ENCODE results near the gene ADGRB3. TPM values are rescaled to one million over a fixed set of nuclear protein-coding genes. Genes with fewer than 3 reads are reported as not detected.

ADGRB3 gene
- total RNA-seq, result 158 TPM

DNA sequence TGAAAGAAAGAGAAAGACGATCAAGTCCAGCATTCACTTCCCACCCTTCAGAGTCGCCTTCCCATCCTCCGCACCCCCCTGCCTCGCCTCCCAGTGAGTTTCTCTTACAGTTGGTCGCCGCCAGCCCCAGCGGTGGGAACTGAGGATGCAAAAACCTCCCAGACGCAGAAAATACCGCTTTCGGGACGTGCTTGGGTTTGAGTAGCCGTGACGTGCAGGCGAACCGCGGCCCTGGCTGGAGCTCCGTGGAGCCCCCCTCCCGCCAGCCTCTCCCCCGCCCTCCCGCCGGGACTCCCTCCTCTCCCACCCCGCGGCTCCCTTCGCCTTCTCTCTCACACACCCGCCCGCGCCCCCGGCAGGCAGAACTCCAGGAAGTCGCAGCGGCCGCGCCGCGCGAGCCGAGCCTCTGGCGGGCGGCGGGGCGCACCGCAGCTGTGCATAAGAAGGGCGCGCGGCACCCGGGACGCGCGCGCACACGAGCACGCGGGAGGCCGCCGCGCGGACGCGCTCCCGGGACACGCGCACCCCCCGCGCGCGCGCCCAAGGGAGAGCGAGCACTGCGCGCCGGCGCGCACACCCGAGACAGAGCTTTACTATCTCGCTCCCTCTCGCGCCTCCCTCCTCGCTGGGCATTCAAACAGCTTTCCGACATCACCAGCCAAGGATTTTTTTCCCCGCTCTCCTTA, at the start of gene ADGRB3:
Gene ADGRB3 (plus strand): TSS at position 557 of the 686 bp plus-strand sequence. CDS start 3,394 bp downstream, outside the sequence.
- DNase-seq (ENCODE audit: low spot score in 2 of 2) (peak; percentile 77 to 86), FAIRE-seq (no peak)

DNA sequence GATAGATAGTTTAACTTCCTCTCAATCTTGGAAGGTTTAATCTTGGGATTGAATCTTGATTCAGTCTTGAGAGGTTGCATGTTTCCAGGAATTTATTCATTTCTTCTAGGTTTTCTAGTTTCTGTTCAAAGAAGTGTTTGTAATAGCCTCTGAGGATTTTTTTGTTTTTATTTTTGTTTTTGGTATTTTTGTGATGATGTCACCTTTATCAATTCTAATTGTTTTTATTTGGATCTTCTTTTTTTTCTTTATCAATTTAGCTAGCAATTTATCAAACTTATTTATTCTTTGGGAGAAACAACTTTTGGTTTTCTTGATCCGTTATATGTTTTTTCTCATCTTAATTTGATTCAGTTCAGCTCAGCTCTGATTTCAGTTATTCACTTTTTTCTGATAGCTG, 41.5 kb upstream of the ADGRB3 start:
- FAIRE-seq (no peak), DNase-seq (ENCODE audit: low spot score in 2 of 2) (no peak)

DNA sequence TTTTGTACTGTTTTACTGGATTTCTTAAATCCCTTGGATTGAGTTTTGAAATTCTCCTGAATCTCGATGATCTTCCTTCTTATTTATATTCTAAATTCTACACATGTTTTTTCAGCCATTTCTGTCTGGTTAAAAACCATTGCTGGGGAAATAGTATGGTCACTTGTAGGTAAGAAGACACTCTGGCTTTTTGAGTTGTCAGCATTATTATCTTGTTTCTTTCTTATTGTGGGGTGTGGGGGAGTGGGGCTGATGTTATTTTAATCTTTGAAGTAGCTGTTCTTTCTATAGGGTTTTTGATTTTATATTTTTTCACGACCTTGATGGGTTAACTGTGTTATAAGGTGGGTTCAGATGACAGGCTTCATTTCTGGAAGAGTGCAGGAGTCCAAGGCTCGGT, 37.4 kb upstream of the ADGRB3 start:
- no peak for FAIRE-seq
- no peak for DNase-seq (ENCODE audit: low spot score in 2 of 2)

DNA sequence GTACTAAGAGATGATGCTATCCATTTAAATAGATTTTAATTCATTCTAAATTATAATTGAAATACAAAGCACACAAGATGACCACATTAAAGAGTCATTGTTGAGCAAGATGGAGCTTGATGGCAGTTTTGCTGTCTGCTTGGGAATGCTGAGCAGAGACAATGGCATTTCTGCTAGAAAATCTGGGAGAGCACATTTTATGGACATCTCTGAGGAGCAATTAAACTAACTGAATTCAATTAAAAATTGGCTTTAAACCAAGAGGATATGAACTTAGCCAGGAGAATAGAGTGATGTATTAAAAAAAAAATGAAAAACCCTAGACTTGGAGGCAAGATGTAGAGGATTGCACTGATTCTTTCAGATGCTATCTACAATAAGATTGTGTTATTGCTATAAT, 19.1 kb upstream of the ADGRB3 start:
- DNase-seq (ENCODE audit: low spot score in 2 of 2) (no peak), FAIRE-seq (no peak)

DNA sequence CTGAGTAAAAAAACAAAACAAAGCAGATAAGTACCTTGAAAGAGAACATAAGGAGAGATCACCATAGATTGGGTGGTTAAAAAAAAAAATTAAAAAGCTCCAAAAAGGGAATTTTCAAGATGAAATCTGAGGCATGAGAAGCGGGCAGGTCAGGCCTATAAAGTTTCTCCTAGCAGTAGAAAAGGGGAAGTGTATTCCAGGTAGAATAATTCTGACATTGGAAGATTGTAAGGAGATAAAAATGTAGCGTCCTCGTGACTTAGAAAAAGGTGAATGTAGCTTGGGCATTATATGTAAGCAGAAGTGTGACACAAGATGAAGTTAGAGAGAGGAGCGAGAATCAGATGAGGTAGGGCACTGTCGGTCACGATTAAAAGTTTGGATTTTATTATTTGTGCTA, 9.1 kb upstream of the ADGRB3 start:
- DNase-seq (ENCODE audit: low spot score in 2 of 2) (no peak), FAIRE-seq (no peak)

DNA sequence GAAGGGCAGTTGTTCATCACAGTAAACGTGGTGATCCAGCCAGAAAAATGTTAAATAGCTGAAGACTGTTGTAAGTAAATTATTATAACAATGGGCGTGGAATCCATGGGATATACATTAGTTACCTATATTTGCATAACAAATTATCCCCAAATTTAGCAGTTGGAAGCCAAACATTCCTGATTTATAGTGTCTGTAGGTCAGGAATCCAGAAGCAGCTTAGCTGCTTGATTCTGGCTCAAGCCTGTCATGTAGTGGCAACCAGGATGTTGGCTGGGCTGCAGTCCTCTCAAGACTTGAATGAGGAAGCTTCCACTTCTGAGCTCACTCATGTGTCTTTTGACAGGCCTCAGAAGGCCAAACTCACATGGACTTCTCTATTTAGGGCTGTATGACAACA, 6.9 kb upstream of the ADGRB3 start:
- DNase-seq (ENCODE audit: low spot score in 2 of 2) (no peak), FAIRE-seq (no peak)

DNA sequence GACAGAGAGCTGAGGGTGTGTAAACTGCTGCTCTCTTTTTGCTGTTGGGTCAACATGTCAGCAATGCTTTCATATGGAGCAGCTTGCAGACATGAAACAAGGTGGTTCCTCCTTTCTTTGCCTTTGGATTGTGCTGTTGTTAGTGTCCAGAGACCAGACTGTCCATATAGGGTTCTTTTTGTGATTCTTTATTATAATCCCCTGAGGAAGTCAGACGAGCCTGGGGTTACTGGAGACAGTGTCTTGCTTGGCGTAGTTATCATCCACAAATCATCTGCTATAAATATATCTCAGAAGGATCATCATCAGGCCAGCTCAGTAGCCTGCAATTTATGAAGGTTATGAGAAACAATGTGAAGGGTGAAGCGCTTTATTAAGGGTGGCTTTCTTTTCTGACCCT, 2.3 kb upstream of the ADGRB3 start:
- FAIRE-seq (no peak), DNase-seq (ENCODE audit: low spot score in 2 of 2) (no peak)

DNA sequence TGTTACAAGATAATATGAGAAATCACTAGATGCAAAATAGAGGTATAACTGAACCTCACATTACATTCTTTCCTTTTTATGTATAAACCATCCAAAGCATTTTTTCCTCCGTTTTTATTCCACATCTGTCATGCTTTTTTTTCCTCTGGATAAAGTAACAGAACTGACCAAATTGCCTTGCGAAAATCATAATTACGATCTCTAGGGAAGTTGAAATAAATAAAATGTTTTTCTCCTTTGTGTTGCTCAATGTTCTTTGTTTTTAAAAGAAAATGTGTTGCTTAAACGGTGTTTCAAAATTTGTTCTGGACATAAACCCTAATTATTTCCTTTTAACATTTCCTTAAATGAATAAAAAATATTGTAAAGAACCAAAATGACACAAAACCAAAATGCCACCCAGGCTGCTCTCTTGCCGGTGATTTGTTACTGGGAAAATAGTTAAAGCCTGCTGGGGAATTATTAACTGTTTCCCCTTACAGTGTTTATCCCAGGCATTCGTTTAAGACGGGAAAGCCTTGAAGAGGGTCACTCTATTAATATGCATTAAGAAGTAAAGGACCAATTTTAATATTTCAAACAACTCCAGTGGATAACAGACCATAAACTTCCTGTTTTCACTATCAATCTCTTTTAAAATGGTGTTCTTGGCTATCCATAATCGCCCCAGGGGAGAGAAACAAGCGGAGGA, 1.7 kb upstream of the ADGRB3 start:
- peak; percentile 8 for FAIRE-seq
- no peak for DNase-seq (ENCODE audit: low spot score in 2 of 2)

DNA sequence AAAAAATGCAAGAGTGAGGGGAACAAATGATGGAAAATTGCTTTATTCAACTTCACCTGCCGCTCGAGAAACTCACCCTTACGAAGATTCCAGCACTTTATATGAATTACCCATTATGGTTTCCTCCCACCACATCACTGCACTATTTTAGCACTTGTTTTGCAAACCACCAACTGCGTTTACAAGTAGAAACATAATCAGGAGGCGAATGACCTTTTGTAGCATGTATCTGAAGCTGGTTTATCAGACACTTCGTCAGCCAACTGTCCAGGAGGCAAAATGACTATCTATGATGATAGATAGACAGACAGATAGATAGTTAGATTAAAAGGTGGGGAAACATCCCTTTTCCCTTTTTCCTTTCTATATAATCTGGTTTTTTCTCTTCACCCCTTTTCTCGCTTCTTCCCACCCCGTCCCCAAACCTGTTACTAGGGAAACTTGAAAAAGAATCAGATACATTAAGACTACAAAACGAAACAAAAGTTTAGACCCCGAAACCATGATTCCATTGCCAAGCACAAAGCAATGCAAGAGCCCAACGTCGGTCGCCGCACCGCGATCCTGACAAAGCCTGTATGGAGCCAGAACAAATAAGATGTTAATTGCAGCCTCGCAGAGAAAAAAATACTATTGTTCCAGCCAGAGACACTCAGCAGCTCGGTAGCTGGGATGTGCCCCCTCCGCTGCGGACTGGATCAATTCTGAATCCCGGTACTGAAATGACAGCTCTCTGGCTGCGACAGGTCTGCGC, 933 bp upstream of the ADGRB3 start:
- no peak for FAIRE-seq
- no peak for DNase-seq (ENCODE audit: low spot score in 2 of 2)

DNA sequence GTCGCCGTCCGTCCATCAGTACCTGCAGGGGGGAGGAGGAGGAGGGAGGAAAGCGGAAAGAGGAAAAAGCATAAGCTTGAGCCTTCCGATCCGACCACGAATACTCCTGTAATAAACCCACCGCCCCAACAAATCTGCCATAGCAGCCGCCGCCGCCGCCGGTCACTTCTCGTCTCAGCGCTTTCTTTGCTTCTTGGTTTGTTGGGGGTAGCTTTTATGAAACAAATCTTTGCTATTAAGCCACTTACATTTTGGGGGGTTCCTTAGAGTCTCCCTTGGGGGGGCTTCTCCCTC, 277 bp downstream of the ADGRB3 start:
- DNase-seq (ENCODE audit: low spot score in 2 of 2), result no peak
- no peak for FAIRE-seq

DNA sequence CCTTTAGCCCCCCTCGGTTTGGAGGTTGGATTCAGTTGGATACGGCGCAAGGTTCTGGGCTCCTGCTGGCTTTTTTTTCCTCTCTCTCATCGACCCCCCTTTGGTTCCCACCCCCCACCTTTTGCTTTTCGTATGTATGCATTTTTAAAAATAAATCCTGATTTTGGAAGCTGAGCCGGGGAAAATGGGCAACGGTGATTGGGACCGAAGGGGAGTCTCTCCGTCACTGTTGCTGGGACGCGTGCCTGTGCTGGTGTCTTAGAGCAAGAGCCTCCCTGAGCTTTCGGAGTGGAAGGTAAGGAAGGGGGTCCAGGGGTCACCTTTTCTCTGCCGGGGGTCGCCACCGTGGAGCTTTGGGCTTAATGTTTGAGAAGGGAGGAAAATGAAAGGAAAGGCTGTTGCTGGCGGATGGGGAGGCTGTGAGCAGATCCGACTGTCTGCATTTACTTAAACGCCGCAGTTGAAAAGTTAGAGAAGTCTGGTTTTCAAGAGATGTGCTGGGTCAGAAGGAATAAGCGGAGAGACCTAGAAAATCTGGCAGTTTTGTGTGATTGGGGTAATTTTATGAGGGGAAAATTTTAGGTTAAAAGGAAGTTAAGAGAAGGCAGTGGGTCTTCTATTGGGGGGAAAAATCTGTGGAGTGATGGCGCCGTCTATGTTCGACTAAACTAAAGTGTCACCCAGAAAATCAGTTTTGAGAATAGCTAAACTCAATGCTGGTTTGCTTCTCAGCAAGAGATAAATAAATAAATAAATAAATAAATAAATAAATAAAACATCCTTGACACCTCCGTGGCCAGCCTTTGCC, 828 bp downstream of the ADGRB3 start:
- DNase-seq (ENCODE audit: low spot score in 2 of 2) (no peak), FAIRE-seq (no peak)

DNA sequence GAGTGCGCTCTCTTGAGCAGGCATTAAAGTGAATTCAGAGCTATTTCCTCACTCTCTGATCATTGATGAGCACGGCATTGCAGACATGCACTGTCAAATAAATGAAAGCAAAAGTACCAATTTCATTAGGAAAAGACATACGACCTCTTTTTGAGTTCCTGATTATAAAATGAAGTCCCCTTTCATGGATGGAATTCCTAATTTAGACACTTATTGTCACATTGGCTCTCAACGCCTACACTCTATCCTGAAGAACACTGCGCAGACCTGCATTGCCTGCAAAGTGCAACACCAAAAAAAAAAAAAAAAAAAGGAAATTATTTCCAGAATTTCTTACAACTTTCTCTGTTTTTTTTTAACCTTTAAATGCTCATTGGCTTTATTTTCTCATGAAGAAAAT, 1.6 kb downstream of the ADGRB3 start:
- no peak for DNase-seq (ENCODE audit: low spot score in 2 of 2)
- no peak for FAIRE-seq

DNA sequence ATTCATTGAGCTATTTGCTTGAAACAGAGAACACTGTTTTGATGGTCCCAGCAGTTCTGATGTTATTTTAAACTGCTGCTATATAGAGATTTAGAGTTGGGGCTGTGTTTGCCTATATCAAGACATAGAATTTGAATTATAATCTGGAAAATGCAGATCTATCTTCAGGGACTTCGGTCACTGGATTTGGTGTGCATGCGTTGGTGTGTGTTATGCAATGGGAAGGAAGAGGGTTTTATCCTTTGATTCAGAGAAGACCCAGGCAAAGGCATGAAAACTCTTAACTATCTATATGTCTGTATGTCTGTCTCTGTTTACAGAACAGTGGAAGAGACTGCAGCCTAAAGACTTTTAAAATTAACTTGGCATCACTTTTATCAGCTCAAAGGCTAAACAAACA, 2.0 kb downstream of the ADGRB3 start:
- no peak for FAIRE-seq

DNA sequence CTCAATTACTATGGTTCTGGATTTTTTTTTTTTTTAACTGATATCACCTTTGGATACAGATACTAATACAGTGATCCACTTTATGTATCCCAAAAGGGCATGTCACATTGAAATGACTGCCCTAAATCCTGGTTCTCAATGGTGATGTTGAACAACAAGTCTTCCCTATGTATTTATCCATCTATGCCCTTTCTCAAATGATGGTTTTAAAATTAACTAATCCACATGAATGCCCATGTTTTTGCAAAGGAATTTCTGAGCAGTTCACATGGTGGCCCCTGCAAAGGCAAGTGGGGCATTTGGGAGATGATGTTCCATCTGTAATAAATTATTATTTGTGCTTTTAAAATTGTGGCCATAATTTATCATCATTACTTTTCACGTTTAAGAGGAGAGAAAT, 2.7 kb downstream of the ADGRB3 start:
- FAIRE-seq (no peak), DNase-seq (ENCODE audit: low spot score in 2 of 2) (no peak)

More for the DNA sequence above, 2.0 kb downstream of the ADGRB3 start:
- DNase-seq (ENCODE audit: low spot score in 2 of 2), result no peak

DNA sequence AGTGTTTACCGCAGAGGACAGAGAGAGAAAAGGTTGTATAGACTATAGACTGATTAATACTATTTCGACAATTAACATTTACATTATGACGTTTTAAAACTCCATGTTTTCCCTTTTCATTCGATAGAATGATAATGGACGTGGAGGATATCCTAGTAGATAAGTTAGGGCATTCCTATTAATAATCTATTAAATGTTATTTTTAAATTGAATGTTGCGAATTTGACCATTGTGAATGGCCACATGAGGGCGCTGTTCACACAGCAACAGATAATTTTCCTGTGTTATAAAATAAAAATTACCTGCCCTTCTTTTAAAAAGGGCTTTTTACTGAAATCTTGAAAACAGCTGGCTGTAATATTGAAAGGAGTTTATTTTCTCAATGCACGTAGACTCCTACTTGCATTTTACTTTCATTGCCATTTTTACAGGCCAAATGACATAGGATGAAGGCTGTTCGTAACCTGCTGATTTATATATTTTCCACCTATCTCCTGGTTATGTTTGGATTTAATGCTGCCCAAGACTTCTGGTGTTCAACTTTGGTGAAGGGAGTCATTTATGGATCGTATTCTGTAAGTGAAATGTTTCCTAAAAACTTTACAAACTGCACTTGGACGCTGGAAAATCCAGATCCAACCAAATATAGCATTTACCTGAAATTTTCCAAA, 3.3 kb downstream of the ADGRB3 start:
- no peak for DNase-seq (ENCODE audit: low spot score in 2 of 2)

DNA sequence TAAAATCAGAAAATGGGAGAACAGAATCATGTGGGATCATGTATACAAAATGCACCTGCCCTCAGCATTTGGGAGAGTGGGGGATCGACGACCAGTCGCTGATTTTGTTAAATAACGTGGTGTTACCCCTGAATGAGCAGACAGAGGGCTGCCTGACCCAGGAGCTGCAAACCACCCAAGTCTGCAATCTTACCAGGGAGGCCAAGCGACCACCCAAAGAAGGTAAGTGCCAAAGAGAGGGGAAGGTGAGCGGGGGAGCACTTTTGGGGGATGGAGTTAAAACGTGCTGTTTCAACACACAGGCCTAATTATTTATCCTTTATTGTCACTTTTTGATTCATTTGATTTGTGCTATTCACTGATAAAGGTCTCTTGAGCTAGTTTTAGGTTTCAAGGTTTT, 4.1 kb downstream of the ADGRB3 start:
- FAIRE-seq, result no peak
- DNase-seq (ENCODE audit: low spot score in 2 of 2), result no peak

More for the DNA sequence above, 3.3 kb downstream of the ADGRB3 start:
- FAIRE-seq, result peak; percentile 95

DNA sequence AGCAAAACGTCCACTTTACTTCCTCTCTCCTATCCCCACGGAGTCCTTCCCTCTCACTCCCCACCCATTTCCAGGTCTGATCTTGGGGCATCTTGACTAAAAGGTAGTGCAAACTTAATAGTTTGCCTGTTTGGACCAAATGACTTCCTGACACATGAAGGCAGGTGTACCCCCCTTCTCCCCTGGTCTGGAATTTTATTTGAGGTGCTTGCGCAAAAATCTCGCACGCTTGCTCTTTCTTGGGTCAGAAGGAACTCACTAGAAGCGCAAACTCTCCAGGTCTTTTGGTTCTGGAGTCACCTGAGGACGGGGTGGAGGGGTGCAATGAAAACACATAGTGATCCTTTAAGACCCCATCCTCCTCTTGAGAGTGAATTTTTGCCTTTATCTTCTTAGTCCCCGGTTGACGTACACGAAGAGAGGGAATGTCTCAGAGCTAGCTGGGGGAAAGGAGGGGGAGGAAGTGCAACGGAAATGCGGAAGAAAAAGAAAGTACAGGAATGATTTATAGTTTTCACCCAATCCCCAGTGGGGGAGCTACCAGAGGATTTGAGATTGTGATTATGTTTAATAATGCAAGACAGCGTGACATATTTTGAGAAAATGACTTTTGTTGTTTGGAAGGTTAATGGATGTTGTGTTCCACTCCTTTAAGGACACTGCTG, 4.9 kb downstream of the ADGRB3 start:
- no peak for DNase-seq (ENCODE audit: low spot score in 2 of 2)
- FAIRE-seq, result no peak

DNA sequence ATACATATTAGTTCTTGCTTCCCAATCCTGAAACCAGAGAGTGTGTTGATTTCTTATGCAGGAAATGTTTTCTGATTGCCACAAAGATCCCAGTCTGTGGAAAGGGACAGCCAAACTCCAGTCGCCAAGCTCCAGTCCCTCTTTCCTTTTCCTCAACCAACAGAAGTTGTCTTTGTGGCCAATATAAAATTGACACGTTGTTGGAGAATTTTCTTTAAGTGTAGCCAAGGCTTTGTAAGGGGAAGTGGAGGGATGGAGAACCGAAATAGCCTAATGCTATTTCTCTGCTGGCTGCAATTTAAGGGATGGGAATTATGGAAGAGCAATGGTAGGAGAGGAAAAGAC, 5.4 kb downstream of the ADGRB3 start:
- DNase-seq (ENCODE audit: low spot score in 2 of 2) (no peak), FAIRE-seq (no peak)

DNA sequence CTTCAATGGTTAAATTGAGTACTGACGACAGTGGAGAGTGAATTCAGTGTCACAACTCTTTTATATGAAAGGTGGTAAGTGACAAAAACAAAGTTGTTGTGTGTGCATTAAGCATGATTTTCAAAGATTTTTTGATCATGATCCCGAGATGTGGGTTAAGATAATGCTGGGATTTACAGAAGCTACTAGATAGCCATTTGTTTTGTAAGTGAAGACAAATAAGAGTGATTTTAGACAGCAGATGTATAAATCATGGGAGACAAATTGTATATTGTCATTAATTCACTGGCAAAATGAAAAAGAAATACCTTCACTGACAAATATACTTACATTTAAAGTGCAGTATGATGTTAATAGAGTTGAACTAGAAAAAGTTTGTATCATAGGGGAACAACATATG, 6.1 kb downstream of the ADGRB3 start:
- DNase-seq (ENCODE audit: low spot score in 2 of 2) (no peak), FAIRE-seq (no peak)

DNA sequence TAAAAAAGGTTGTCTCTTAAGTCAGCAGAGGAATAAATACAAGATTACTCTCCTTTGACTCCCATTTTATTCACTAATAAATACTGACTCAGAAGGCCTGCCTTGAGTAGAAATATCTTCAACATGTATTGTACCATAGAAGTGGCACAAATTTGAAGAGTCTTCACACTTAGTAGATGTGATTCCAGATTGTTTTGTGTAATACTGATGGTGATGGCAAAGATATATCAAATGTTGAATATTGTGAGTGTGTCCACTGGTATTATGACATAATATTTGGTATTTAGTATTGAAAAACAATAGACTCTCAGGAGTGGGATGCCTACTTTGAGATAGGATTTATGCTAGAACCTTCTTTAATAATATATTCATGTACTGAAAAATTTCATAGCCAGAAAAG, 7.0 kb downstream of the ADGRB3 start:
- no peak for DNase-seq (ENCODE audit: low spot score in 2 of 2)
- FAIRE-seq, result no peak
